ENCODE measurements around the gene ZNF609. TPM values are rescaled to one million over a fixed set of nuclear protein-coding genes. Genes with fewer than 3 reads are reported as not detected.
A peak's percentile ranks its signal among the peaks of the same experiment; 100 is the strongest.

Gene ZNF609
- total RNA-seq, 2 experiments from 2014 or later, result 30.0 to 34.1 TPM

DNA sequence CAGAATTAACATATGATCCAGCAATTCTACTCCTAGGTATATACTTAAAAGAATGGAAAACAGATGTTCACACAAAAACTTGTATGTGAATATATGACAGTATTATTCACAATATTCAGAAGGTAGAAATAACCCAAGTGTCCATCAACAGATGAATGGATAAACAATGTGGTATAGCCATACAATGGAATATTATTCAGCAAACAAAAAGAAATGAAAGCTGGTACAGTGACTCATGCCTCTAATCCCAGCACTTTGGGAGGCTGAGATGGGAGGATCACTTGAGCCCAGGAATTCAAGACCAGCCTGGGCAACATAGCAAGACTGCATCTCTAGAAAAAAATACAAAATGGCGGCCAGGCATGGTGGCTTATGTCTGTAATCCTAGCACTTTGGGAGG, 185.6 kb downstream of the ZNF609 start:
- H3K9me3 Mint-ChIP-seq, result no peaks in the 10 kb centered on the region
- ChIA-PET CTCF (interaction anchor here (0.6 kb wide), 1 partner anchor 78 kb away, joined by 3 read pairs; no protein-coding TSS in a partner anchor), POLR2A (no interaction called here)
- no peak overlapping the region for H3K4me3 Mint-ChIP-seq
- H3K27ac Mint-ChIP-seq, result no peak overlapping the region
- H3K27me3 Mint-ChIP-seq, result no peaks in the 10 kb centered on the region
- no peak for DNase-seq
- peaks cover 24% of the 10 kb centered on the region for H3K36me3 Mint-ChIP-seq (ENCODE audit: low read depth)
- peaks cover 20% of the 10 kb centered on the region for H3K4me1 Mint-ChIP-seq

DNA sequence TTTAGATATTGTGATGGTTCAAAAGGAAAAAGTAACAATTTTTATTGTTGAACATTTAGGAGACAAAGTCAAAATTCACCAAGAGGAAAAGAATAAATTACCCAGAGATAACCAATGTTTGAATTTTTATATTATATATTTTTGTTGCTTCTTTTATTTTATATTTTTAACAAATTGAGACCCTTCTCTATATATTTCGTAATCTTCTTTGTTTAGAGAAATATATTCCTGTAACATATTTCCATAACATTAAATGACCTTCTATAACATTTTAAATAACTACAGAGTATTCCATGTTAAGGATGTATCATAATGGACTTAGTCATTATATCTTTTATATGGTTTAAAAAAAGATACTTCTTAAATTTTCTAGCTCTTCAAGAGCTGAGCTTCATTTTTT, 187.0 kb downstream of the ZNF609 start:
- H3K27me3 Mint-ChIP-seq, result no peaks in the 10 kb centered on the region
- peaks cover 25% of the 10 kb centered on the region for H3K4me1 Mint-ChIP-seq
- H3K9me3 Mint-ChIP-seq, result no peaks in the 10 kb centered on the region
- CTCF ChIA-PET, result interaction anchor here (1.2 kb wide), 2 partner anchors 51 to 313 kb away, joined by 3 read pairs; no protein-coding TSS in a partner anchor
- POLR2A ChIA-PET, result interaction anchor here (1.4 kb wide), 1 partner anchor 13 kb away, joined by 5 read pairs; no protein-coding TSS in a partner anchor
- no peak overlapping the region for H3K27ac Mint-ChIP-seq
- H3K4me3 Mint-ChIP-seq, result no peak overlapping the region
- peaks cover 19% of the 10 kb centered on the region for H3K36me3 Mint-ChIP-seq (ENCODE audit: low read depth)
- DNase-seq, result no peak

DNA sequence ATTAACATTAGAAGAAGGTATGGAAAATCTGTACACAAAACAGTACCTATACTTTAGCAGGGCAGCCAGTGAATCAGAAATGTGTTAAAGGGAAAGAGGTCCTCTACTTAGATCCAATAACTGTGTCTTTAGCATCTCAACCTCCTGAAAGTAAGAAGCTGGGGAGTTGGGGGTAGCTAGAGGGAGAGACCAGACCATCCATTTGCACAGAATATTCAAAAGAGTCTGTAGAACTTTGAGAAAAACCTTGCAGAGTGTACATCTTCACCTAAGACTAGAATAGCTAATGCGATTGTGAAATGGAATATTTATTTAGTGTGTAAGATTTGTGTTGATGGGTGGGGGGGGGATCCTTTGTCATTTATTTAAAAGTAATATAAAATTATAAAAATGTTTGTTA, 190.2 kb downstream of the ZNF609 start:
- CTCF ChIA-PET, result interaction anchor here (0.8 to 3.8 kb wide), 6 partner anchors 16 to 281 kb away, joined by 3 to 51 read pairs (median 4); no protein-coding TSS in a partner anchor
- Mint-ChIP-seq H3K4me3 (no peak overlapping the region), H3K27me3 (no peaks in the 10 kb centered on the region), H3K9me3 (no peaks in the 10 kb centered on the region), H3K36me3 (ENCODE audit: low read depth) (peaks cover 8% of the 10 kb centered on the region), H3K4me1 (peaks cover 19% of the 10 kb centered on the region), H3K27ac (no peak overlapping the region)
- DNase-seq, result no peak
- POLR2A ChIA-PET, result interaction anchor here (0.8 to 3.7 kb wide), 6 partner anchors 15 to 556 kb away, joined by 3 to 29 read pairs (median 4); no protein-coding TSS in a partner anchor

DNA sequence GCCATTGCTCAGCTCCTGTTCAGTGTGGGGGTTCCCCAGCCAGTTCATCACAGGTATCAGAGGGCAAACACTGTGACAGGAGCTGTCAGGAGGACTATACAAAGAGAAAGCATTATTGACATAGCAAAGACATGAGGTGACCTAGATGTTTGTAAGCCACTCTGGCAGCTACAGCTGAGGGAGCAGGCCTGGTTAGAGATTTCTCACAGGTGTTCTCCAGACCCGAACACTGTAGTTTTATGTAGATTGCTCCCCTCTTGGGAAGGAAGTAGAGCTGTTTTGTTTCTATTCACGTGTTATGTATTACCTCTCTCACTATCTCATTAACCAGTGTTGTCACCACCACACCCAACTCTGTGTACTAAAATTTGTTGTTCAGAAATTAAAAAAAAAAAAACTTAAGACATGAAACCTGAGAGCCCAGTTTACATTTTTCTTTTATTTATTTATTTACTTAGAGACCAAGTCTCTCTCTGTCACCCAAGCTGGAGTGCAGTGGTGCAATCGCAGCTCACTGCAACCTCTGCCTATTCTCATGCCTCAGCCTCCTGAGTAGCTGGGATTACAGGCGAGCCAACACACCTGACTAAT, 191.3 kb downstream of the ZNF609 start:
- Mint-ChIP-seq H3K4me3 (no peak overlapping the region), H3K36me3 (ENCODE audit: low read depth) (peaks cover 4% of the 10 kb centered on the region), H3K27me3 (no peaks in the 10 kb centered on the region), H3K27ac (peak overlapping the region; percentile 61), H3K4me1 (peaks cover 19% of the 10 kb centered on the region), H3K9me3 (no peaks in the 10 kb centered on the region)
- ChIA-PET CTCF (interaction anchor here (0.6 to 3.8 kb wide), 15 partner anchors 17 to 442 kb away, joined by 3 to 51 read pairs (median 3); partner anchors contain the start of gene TRIP4), POLR2A (interaction anchor here (0.6 to 3.7 kb wide), 13 partner anchors 10 to 558 kb away, joined by 3 to 29 read pairs (median 4); partner anchors contain the start of gene ZNF609)
- DNase-seq, result peak; percentile 29

DNA sequence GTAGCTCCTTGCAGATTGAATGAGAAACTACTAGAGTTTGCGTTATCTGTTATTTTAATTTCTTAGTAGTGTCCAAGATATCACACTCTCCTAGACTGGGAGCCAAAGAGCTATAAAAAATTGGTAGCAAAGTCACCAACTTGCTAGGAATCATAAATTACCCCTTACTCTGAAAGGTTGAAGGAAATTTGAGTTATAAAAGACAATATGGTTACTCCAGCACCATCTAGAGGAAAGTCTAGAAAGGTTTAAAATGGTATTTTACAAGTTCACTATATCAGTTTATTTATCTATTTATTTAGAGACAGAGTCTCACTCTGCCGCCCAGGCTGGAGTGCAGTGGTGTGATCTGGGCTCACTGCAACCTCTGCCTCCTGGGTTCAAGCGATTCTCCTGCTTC, 193.4 kb downstream of the ZNF609 start:
- H3K27me3 Mint-ChIP-seq, result no peaks in the 10 kb centered on the region
- POLR2A ChIA-PET, result interaction anchor here (0.7 to 3.7 kb wide), 5 partner anchors 9 to 266 kb away, joined by 3 to 29 read pairs (median 4); partner anchors contain the start of gene TRIP4
- H3K4me3 Mint-ChIP-seq, result no peak overlapping the region
- peaks cover 4% of the 10 kb centered on the region for H3K36me3 Mint-ChIP-seq (ENCODE audit: low read depth)
- no peak for DNase-seq
- H3K4me1 Mint-ChIP-seq, result peaks cover 19% of the 10 kb centered on the region
- no peaks in the 10 kb centered on the region for H3K9me3 Mint-ChIP-seq
- no peak overlapping the region for H3K27ac Mint-ChIP-seq
- CTCF ChIA-PET, result interaction anchor here (0.7 to 3.8 kb wide), 29 partner anchors 10 to 500 kb away, joined by 3 to 51 read pairs (median 4); partner anchors contain the start of genes TRIP4 and ZNF609

DNA sequence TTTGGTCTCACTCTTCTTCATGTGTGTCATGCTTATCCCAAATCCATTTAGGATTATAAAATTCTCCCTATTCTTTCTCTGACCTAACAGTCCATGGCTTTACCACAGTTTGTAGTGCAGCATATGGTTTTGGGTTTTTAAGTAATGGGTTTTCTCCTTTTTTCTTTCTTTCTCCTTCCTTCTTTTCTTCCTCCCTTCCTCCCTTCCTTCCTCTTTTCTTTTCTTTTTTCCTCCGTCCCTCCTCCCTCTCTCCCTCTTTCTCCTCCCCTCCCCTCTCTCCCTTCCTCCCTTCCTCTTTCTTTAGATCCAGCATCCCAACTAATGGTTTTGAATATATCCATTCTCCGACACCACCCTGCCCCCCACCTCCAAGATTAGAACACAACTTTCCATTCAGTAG, 196.1 kb downstream of the ZNF609 start:
- ChIA-PET POLR2A (interaction anchor here (0.6 kb wide), 1 partner anchor 538 kb away, joined by 3 read pairs; no protein-coding TSS in a partner anchor), CTCF (interaction anchor here (0.9 kb wide), 1 partner anchor 22 kb away, joined by 3 read pairs; no protein-coding TSS in a partner anchor)
- Mint-ChIP-seq H3K27me3 (no peaks in the 10 kb centered on the region), H3K36me3 (ENCODE audit: low read depth) (peaks cover 4% of the 10 kb centered on the region), H3K4me1 (peaks cover 6% of the 10 kb centered on the region), H3K4me3 (no peak overlapping the region), H3K9me3 (no peaks in the 10 kb centered on the region), H3K27ac (no peak overlapping the region)
- DNase-seq, result no peak

DNA sequence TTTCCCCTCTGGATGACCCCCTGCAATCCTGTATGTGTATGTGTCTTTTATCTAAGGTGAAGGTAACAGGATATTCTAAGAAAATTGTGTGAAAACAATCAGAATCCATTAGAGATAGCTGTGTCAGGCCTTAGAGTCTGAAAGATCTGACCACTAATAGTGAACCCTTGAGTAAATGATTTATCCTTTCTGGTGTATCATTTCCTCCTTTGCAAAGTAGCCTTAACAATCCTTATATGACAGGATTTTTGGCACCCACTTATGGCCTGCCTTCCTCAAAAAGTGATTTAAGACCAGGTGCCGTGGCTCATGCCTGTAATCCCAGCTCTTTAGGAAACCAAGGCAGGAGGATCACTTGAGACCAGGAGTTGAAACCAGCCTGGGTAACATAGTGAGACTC, 204.8 kb downstream of the ZNF609 start:
- CTCF ChIA-PET, result interaction anchor here (0.6 kb wide), 2 partner anchors 286 to 901 kb away, joined by 3 read pairs; no protein-coding TSS in a partner anchor
- H3K27me3 Mint-ChIP-seq, result no peaks in the 10 kb centered on the region

DNA sequence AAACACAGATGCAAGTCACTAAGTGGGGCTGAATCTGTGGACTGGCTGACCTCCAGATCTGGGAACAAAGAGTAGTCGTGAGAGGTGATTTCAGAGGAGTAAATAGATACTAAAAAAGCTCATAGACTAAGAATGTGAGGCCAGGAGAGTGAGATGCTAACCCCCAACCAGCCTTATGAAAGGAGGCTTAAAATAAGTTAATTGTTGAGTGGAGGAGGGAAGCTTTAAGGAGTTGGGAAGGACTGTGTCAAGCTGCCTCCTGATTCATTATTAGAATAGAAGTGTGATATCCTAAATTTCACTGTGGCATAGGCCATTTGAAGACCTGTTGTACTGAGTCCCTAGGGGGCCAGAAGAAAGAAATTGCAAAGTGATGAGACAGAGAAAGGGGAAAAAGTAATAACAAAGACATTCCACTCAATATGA, 207.4 kb downstream of the ZNF609 start:
- Mint-ChIP-seq H3K27ac (no peak overlapping the region), H3K27me3 (no peaks in the 10 kb centered on the region), H3K4me1 (no peaks in the 10 kb centered on the region), H3K4me3 (no peak overlapping the region), H3K36me3 (ENCODE audit: low read depth) (peaks cover 9% of the 10 kb centered on the region), H3K9me3 (no peaks in the 10 kb centered on the region)
- ChIA-PET CTCF (interaction anchor here (0.7 kb wide), 1 partner anchor 315 kb away, joined by 3 read pairs; no protein-coding TSS in a partner anchor), POLR2A (no interaction called here)
- DNase-seq, result no peak

More for the DNA sequence above, 204.8 kb downstream of the ZNF609 start:
- H3K27ac Mint-ChIP-seq, result no peak overlapping the region
- no peaks in the 10 kb centered on the region for H3K4me1 Mint-ChIP-seq
- peaks cover 9% of the 10 kb centered on the region for H3K36me3 Mint-ChIP-seq (ENCODE audit: low read depth)
- POLR2A ChIA-PET, result no interaction called here
- H3K9me3 Mint-ChIP-seq, result no peaks in the 10 kb centered on the region
- no peak overlapping the region for H3K4me3 Mint-ChIP-seq
- no peak for DNase-seq

DNA sequence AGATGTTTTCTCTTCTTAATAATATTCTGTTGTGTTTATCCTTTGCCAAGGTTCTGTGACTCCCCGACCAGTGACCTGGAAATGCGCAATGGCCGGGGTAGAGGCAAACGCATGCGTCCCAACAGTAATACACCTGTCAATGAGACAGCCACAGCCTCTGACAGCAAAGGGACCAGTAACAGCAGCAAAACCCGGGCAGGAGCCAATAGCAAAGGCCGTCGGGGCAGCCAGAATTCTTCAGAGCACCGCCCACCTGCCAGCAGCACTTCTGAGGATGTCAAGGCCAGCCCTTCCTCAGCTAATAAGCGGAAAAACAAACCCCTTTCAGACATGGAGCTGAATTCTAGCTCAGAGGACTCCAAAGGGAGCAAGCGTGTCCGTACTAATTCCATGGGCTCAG, 213.5 kb downstream of the ZNF609 start:
- Mint-ChIP-seq H3K27ac (no peak overlapping the region), H3K36me3 (ENCODE audit: low read depth) (peaks cover 33% of the 10 kb centered on the region)

DNA sequence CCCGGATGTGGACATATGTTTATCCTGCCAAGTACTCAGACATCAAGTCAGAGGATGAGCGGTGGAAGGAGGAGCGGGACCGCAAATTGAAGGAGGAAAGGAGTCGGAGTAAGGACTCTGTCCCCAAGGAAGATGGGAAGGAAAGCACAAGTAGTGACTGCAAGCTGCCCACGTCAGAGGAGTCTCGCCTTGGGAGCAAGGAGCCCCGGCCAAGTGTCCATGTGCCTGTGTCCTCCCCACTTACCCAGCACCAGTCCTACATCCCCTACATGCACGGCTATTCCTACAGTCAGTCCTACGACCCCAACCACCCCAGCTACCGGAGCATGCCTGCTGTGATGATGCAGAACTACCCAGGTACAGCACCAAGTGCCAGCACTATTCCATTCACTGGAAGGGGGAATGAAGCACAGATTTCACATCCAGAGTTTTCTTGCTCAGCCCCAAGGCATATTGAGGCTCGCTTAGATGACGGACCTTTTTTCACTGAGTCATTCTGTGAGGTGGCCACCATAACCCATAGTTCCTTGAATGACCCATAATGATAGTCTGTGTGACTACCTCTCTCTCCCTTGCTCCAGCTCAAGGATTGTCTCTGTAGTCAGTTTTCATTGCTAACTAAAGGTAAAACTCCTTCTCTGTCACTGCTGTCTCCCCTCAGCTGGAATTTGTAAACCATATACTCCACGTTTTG, 217.9 kb downstream of the ZNF609 start:
- ChIA-PET CTCF (interaction anchor here (9.3 kb wide), 1 partner anchor 53 kb away, joined by 107 read pairs; no protein-coding TSS in a partner anchor), POLR2A (no interaction called here)
- Mint-ChIP-seq H3K4me3 (no peak overlapping the region), H3K36me3 (ENCODE audit: low read depth) (peaks cover 54% of the 10 kb centered on the region), H3K27ac (no peak overlapping the region), H3K4me1 (peaks cover 3% of the 10 kb centered on the region), H3K9me3 (no peaks in the 10 kb centered on the region), H3K27me3 (no peaks in the 10 kb centered on the region)
- no peak for DNase-seq

More for the DNA sequence above, 213.5 kb downstream of the ZNF609 start:
- ChIA-PET POLR2A (interaction anchor here (0.8 to 0.9 kb wide), 2 partner anchors 9 to 129 kb away, joined by 3 read pairs; no protein-coding TSS in a partner anchor), CTCF (interaction anchor here (0.9 to 1.8 kb wide), 5 partner anchors 13 to 247 kb away, joined by 3 to 7 read pairs (median 4); no protein-coding TSS in a partner anchor)
- Mint-ChIP-seq H3K27me3 (no peaks in the 10 kb centered on the region), H3K4me3 (no peak overlapping the region), H3K9me3 (no peaks in the 10 kb centered on the region), H3K4me1 (peaks cover 5% of the 10 kb centered on the region)
- DNase-seq, result no peak

DNA sequence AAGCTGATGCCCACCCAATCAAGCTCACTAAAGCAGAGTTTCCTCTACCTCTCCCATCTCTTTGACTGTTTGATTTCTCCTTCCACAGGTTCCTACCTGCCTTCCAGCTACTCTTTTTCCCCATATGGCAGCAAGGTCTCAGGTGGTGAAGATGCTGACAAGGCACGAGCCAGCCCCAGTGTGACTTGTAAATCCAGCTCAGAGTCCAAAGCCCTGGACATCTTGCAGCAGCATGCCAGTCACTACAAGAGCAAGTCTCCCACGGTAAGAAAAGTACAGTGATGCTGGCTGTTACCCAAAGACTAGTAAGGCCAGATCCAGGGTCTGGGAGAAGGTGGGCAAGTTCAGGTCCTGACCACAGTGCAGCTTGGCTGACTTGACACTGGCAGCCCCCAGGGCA, 219.7 kb downstream of the ZNF609 start:
- DNase-seq, result no peak
- H3K27ac Mint-ChIP-seq, result peak overlapping the region; percentile 6
- H3K36me3 Mint-ChIP-seq (ENCODE audit: low read depth), result peaks cover 43% of the 10 kb centered on the region
- ChIA-PET CTCF (interaction anchor here (0.5 to 9.3 kb wide), 6 partner anchors 10 to 253 kb away, joined by 3 to 107 read pairs (median 3); no protein-coding TSS in a partner anchor), POLR2A (no interaction called here)
- H3K4me3 Mint-ChIP-seq, result no peak overlapping the region
- H3K4me1 Mint-ChIP-seq, result no peaks in the 10 kb centered on the region
- H3K27me3 Mint-ChIP-seq, result no peaks in the 10 kb centered on the region
- no peaks in the 10 kb centered on the region for H3K9me3 Mint-ChIP-seq

DNA sequence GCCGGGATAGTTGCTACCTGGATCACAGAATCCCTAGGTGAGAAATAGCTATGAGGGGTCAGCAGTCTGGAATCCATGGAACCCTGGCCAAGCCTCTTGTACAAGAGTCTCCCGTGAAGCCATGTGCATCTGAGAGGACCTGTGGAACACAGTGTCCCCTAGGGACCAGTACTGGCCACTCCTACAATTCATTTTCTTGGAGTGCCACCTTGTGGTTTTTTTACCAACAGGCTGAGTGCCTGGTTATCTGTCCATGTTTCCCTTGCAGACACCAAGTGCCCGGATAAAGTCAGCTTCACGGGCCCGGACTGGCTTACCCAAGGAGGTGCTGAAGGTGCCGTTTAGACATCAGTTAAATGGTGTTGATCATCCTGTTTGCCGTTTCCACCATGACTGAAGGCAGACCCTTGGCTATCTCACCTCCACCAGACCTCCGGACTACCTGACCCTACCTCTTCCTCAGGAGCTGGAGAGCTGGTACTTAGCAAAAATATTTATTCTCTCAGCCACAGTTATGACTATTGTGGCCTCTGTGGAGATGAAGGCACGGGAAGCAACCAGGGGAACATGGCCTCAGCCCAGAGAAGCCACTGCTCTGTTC, 221.1 kb downstream of the ZNF609 start:
- H3K36me3 Mint-ChIP-seq (ENCODE audit: low read depth), result peaks cover 35% of the 10 kb centered on the region
- H3K27ac Mint-ChIP-seq, result no peak overlapping the region
- no peaks in the 10 kb centered on the region for H3K27me3 Mint-ChIP-seq
- H3K9me3 Mint-ChIP-seq, result no peaks in the 10 kb centered on the region
- DNase-seq, result no peak
- H3K4me3 Mint-ChIP-seq, result no peak overlapping the region
- no peaks in the 10 kb centered on the region for H3K4me1 Mint-ChIP-seq
- ChIA-PET POLR2A (no interaction called here), CTCF (interaction anchor here (1.0 to 9.3 kb wide), 2 partner anchors 49 to 178 kb away, joined by 3 to 107 read pairs; no protein-coding TSS in a partner anchor)

Data from activated CD4-positive, alpha-beta memory T cell treated with anti-CD3 and anti-CD28 coated beads, Interleukin-2, amount 10 ng/mL, durations not matched to agents 7 days and 5 days (primary cell).